Body of pancreas (tissue), 4 donors: ENCODE results near the gene DCHS2. TPM values are rescaled to one million over a fixed set of nuclear protein-coding genes. Genes with fewer than 3 reads are reported as not detected.

Experiments used
- ATAC-seq: fragments of 150-250 bp; one replicate; pipeline ENCODE4 v1.9.1; 2016
- DNase-seq, 4 donors: peaks; one replicate each; pipeline ENCODE4 v3.0.0-alpha.2; 2019
- H3K27ac ChIP-seq, 4 donors: fragments of 200-600 bp; sonication (generic); 1 replicate in 3 of 4; 2 replicates in 1 of 4; pipeline versions ENCODE4 v1.5.1 to v1.6.1; 2016 to 2019; ENCODE audit warnings: mild to moderate bottlenecking in 1 of 4, mixed read lengths in 1 of 4, moderate library complexity in 1 of 4
- H3K27me3 ChIP-seq, 2 donors: fragments of 200-600 bp; sonication (generic); one replicate each; pipeline ENCODE4 v1.6.0; 2016; ENCODE audit warnings: mild to moderate bottlenecking in 1 of 2
- H3K36me3 ChIP-seq, 2 donors: fragments of 200-600 bp; sonication (generic); replicated peaks in 1 of 2; 2 replicates each; pipeline ENCODE4 v1.5.1; 2016; ENCODE audit warnings: low read depth in 2 of 2; ENCODE audit not compliant: insufficient read depth in 1 of 2
- H3K4me1 ChIP-seq: fragments of 200-600 bp; sonication (generic); one replicate; pipeline ENCODE4 v1.6.0; 2016
- H3K4me3 ChIP-seq, 2 donors: fragments of 200-600 bp; sonication (generic); 1 replicate in 1 of 2; 2 replicates in 1 of 2; pipeline ENCODE4 v1.5.1; 2016 to 2019
- H3K9me3 ChIP-seq, 3 donors: fragments of 200-600 bp; sonication (generic); 1 replicate in 2 of 3; 2 replicates in 1 of 3; pipeline ENCODE4 v1.5.1; 2016
- POLR2A ChIP-seq, 3 donors: fragments of 450-650 bp; IDR thresholded peaks; one replicate each; pipeline ENCODE4 v1.6.1; 2016; ENCODE audit warnings: antibody characterized with exemption in 3 of 3, mild to moderate bottlenecking in 2 of 3
- WGBS, 2 donors: methylation state at CpG; one replicate each; pipeline ENCODE4 v1.1.5; 2017; 5-methylcytosine and 5-hydroxymethylcytosine counted together
- intact Hi-C: fragments of 100-400 bp; cut with DNase I; formaldehyde crosslinking; loops from one replicate; pipeline ENCODE4 v1.15.1; 2023
- total RNA-seq, 2 donors: library from RNA; depleted of rRNA; stranded (reverse); fragments of >200 nt; gene quantifications; one replicate each; pipeline ENCODE4 v1.1.0, GENCODE V29; 2016
- TF ChIP-seq, protein P1 (sequence below), 7 experiments: fragments of 450-650 bp in 4 of 7; fragments of 200-600 bp in 3 of 7; sonication (generic) in 3 of 7; IDR thresholded peaks; one replicate each; pipeline ENCODE4 v1.5.1; 2016 to 2019; ENCODE audit warnings: antibody characterized with exemption in 7 of 7

DCHS2 gene
- total RNA-seq, 2 donors from 2014 or later: 0.33 to 0.78 TPM

DNA sequence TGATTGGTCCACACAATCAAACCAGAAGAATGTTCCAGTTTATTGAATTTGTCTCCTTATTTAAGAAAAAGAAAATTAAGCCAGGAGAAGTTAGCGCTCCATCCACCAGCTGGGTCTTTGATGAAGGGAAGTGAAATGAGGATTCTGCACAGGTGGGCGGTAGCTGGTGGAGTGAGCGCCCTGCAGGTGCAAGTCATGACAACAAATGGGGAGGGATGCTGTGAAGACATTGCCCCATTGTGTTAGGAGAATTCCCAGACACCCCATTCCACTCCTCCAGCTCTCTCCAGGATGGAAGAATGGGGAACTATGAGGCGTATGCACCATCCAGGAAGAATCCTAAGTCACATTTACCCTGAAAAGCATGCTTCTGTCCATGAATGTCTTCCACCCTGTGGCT is 35.7 kb upstream of the DCHS2 start:
- no peaks in the 10 kb centered on the region for H3K27me3 ChIP-seq
- H3K27ac ChIP-seq: no peak overlapping the region
- ATAC-seq (no peak), DNase-seq (no peak)
- WGBS, 2 donors: 75 to 82% methylated on average over 4 of the region's 4 CpGs
- H3K36me3 ChIP-seq: no peaks in the 10 kb centered on the region
- H3K4me1 ChIP-seq: no peaks in the 10 kb centered on the region
- TF ChIP-seq, protein P1, sequence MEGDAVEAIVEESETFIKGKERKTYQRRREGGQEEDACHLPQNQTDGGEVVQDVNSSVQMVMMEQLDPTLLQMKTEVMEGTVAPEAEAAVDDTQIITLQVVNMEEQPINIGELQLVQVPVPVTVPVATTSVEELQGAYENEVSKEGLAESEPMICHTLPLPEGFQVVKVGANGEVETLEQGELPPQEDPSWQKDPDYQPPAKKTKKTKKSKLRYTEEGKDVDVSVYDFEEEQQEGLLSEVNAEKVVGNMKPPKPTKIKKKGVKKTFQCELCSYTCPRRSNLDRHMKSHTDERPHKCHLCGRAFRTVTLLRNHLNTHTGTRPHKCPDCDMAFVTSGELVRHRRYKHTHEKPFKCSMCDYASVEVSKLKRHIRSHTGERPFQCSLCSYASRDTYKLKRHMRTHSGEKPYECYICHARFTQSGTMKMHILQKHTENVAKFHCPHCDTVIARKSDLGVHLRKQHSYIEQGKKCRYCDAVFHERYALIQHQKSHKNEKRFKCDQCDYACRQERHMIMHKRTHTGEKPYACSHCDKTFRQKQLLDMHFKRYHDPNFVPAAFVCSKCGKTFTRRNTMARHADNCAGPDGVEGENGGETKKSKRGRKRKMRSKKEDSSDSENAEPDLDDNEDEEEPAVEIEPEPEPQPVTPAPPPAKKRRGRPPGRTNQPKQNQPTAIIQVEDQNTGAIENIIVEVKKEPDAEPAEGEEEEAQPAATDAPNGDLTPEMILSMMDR (IDR thresholded peaks at IDR 0.05): no peak
- no peak for TF ChIP-seq POLR2A (IDR thresholded peaks at IDR 0.05)
- intact Hi-C loops: no loop called here
- H3K9me3 ChIP-seq: no peaks in the 10 kb centered on the region
- no peak overlapping the region for H3K4me3 ChIP-seq

DNA sequence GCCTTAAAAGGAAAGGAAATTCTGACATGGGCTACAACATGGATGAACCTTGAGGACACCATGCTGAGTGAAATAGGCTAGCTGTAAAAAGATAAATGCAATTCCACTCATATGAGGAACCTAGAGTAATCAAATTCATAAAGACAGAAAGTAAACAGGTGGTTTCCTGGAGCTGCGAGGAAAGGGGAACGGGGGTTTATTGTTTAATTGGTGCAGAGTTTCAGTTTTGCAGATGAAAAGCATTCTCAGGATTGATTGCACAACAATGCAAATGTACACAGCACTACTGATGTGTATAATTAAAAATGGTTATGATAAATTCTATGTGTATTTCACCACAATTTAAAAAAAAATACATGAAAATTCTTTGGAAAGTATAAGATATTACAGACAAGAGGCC is 34.6 kb upstream of the DCHS2 start:
- TF ChIP-seq POLR2A (IDR thresholded peaks at IDR 0.05): no peak
- TF ChIP-seq, protein P1 (IDR thresholded peaks at IDR 0.05): no peak
- Histone ChIP-seq H3K4me3 (no peak overlapping the region), H3K27ac (no peak overlapping the region), H3K27me3 (no peaks in the 10 kb centered on the region), H3K9me3 (no peaks in the 10 kb centered on the region), H3K36me3 (no peaks in the 10 kb centered on the region), H3K4me1 (no peaks in the 10 kb centered on the region)
- intact Hi-C loops: no loop called here
- 20% methylated on average over 2 of the region's 2 CpGs for WGBS, 2 donors
- ATAC-seq: no peak
- DNase-seq: no peak

DNA sequence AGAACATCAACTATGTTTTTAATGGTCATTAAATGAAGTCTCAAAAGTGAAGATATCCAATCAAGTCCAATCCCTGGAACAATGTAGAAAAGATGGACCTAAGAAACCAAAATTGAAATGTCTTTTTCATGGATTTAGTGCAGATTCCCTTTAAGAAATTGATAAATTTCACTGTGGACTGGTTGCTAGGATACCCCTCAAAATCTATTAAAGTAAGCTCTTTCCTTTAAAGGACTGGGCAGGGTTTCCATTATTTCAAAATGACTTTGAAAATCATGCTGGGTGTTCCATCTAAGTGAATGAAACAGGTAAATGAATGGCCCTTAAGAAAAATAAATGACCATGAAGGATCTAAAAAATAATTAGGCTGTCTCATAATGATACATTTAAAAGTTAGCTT is 30.0 kb upstream of the DCHS2 start:
- Histone ChIP-seq H3K36me3 (no peaks in the 10 kb centered on the region), H3K9me3 (no peaks in the 10 kb centered on the region), H3K27me3 (no peaks in the 10 kb centered on the region), H3K4me3 (no peak overlapping the region), H3K27ac (no peak overlapping the region), H3K4me1 (no peaks in the 10 kb centered on the region)
- intact Hi-C loops: no loop called here
- TF ChIP-seq, protein P1 (IDR thresholded peaks at IDR 0.05): no peak
- no peak for TF ChIP-seq POLR2A (IDR thresholded peaks at IDR 0.05)
- DNase-seq (no peak), ATAC-seq (no peak)

DNA sequence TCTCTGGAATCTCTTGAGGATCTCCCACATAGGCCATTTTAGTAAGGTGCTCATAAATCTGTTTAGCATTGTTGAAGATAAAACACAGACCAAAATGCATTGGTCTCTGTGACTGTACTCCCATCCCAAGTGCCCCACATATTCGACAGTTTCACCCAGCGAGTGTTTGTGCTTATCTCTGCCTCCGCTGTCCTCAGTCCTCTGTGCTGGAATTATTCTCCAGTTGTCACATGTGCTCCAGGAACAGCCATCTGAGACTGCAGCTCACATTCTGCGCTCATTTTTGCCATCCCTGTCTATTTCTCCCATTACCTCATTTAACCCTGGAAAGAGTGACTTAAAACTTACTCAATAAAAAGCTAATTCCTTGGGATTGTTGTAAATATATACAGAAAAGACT is 27.6 kb upstream of the DCHS2 start:
- no peaks in the 10 kb centered on the region for H3K9me3 ChIP-seq
- ATAC-seq: no peak
- no peak overlapping the region for H3K4me3 ChIP-seq
- no peak overlapping the region for H3K27ac ChIP-seq
- no peaks in the 10 kb centered on the region for H3K36me3 ChIP-seq
- WGBS, 2 donors: 69 to 76% methylated on average over 4 of the region's 4 CpGs
- TF ChIP-seq, protein P1 (IDR thresholded peaks at IDR 0.05): no peak
- TF ChIP-seq POLR2A (IDR thresholded peaks at IDR 0.05): no peak
- no peaks in the 10 kb centered on the region for H3K27me3 ChIP-seq
- no peak for DNase-seq
- no peaks in the 10 kb centered on the region for H3K4me1 ChIP-seq
- intact Hi-C loops: no loop called here

DNA sequence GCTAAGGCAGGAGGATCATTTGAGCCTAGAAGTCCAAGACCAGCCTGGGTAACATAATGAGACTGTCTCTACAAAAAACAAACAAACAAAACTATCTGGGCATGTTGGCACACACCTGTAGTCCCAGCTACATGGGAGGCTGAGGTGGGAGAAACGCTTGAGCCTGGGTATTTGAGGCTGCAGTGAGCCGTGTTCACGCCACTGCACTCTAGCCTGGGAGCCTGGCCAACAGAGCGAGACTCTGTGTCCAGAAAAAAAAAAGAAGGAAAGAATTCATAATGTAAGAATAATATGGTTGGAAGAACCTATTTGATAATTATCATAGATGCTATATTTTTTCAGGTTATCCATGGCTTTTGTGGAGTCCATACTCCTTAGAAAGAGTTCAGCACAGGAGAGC is 26.0 kb upstream of the DCHS2 start:
- Histone ChIP-seq H3K4me1 (no peaks in the 10 kb centered on the region), H3K4me3 (no peak overlapping the region), H3K27me3 (no peaks in the 10 kb centered on the region), H3K36me3 (no peaks in the 10 kb centered on the region), H3K27ac (no peak overlapping the region), H3K9me3 (no peaks in the 10 kb centered on the region)
- no peak for TF ChIP-seq POLR2A (IDR thresholded peaks at IDR 0.05)
- TF ChIP-seq, protein P1 (IDR thresholded peaks at IDR 0.05): no peak
- no peak for ATAC-seq
- no peak for DNase-seq
- intact Hi-C loops: no loop called here
- WGBS, 2 donors: 75 to 81% methylated on average over 4 of the region's 4 CpGs
